Gastrocnemius medialis (tissue), 4 donors: ENCODE results near the gene LRRC56. TPM values are rescaled to one million over a fixed set of nuclear protein-coding genes. Genes with fewer than 3 reads are reported as not detected.

ENCODE experiments used
- ATAC-seq, 2 donors: fragments of 150-250 bp; one replicate each; pipeline ENCODE4 v1.9.1; 2016
- DNase-seq, 2 donors: peaks; one replicate each; pipeline ENCODE4 v3.0.0-alpha.2; 2019
- H3K27ac ChIP-seq, 4 donors: fragments of 200-600 bp; sonication (generic); 1 replicate in 1 of 4; 2 replicates in 3 of 4; pipeline ENCODE4 v1.5.1; 2016 to 2018; ENCODE audit warnings: mild to moderate bottlenecking in 2 of 4, moderate library complexity in 1 of 4
- H3K27me3 ChIP-seq, 3 donors: fragments of 200-600 bp; sonication (generic) in 2 of 3; 1 replicate in 1 of 3; 2 replicates in 2 of 3; pipeline versions ENCODE4 v1.5.1 to v1.6.0; 2016 to 2019; ENCODE audit warnings: mild to moderate bottlenecking in 1 of 3, moderate library complexity in 1 of 3
- H3K36me3 ChIP-seq, 2 donors: fragments of 200-600 bp; sonication (generic) in 1 of 2; one replicate each; pipeline ENCODE4 v1.5.1; 2017 to 2018
- H3K4me1 ChIP-seq, 2 donors: fragments of 200-600 bp; sonication (generic) in 1 of 2; one replicate each; pipeline ENCODE4 v1.5.1; 2016 to 2017; ENCODE audit warnings: mild to moderate bottlenecking in 2 of 2
- H3K4me3 ChIP-seq, 4 donors: fragments of 200-600 bp; sonication (generic) in 3 of 4; 1 replicate in 1 of 4; 2 replicates in 3 of 4; pipeline ENCODE4 v1.5.1; 2016 to 2019; ENCODE audit warnings: mild to moderate bottlenecking in 2 of 4
- H3K9me3 ChIP-seq, 3 donors: fragments of 200-600 bp; sonication (generic) in 2 of 3; 1 replicate in 1 of 3; 2 replicates in 2 of 3; pipeline ENCODE4 v1.5.1; 2016 to 2019
- CTCF ChIP-seq, 5 experiments: fragments of 450-650 bp in 3 of 5; fragments of 200-600 bp in 2 of 5; sonication (generic) in 2 of 5; IDR thresholded peaks in 4 of 5; conservative IDR thresholded peaks in 1 of 5; 1 replicate in 4 of 5; 2 replicates in 1 of 5; pipeline ENCODE4 v1.5.1; 2016 to 2019; ENCODE audit warnings: antibody characterized with exemption in 5 of 5, mild to moderate bottlenecking in 3 of 5, moderate library complexity in 3 of 5
- POLR2A ChIP-seq, 2 donors: fragments of 450-650 bp; IDR thresholded peaks; one replicate each; pipeline ENCODE4 v1.6.1; 2017; ENCODE audit warnings: antibody characterized with exemption in 2 of 2, mild to moderate bottlenecking in 2 of 2, moderate library complexity in 2 of 2
- in situ Hi-C, 4 donors: fragments of 200-750 bp; cut with MboI; loops; one replicate each; pipeline versions ENCODE4 v1.15.0 to v1.8.0; 2017; ENCODE audit warnings: low sequenced_read_pairs in 4 of 4
- intact Hi-C: fragments of 100-400 bp; cut with DNase I; formaldehyde crosslinking; loops from one replicate; pipeline ENCODE4 v1.15.1; 2023; ENCODE audit warnings: low total_unique reads
- total RNA-seq, 4 donors: library from RNA; depleted of rRNA; stranded (reverse); fragments of >200 nt; gene quantifications; one replicate each; pipeline versions ENCODE4 v1.1.0 to v1.2.3, GENCODE V29; 2016

LRRC56 gene
- total RNA-seq, 4 donors from 2014 or later = 0.29 to 0.36 TPM; not detected in 2

GRCh38 chr11:507727-508515 lies 29.4 kb upstream of the LRRC56 start:
- H3K27me3 ChIP-seq = no peaks in the 10 kb centered on the region
- intact Hi-C loops = loop anchor here (1.0 to 5.0 kb wide), 6 partner anchors 27 to 301 kb away; partner anchors contain the start of genes BET1L, HRAS, PSMD13 and RIC8A
- peaks cover 23 to 37% of the 10 kb centered on the region in 2 donors for H3K4me1 ChIP-seq

GRCh38 chr11:508956-509355 lies 28.4 kb upstream of the LRRC56 start:
- H3K9me3 ChIP-seq = no peaks in the 10 kb centered on the region
- TF ChIP-seq CTCF (IDR thresholded peaks at IDR 0.05 in 4 of 5, conservative IDR thresholded peaks at IDR 0.05 in 1 of 5) (no peak), POLR2A (IDR thresholded peaks at IDR 0.05) (no peak)
- H3K27ac ChIP-seq = peak overlapping the region in 1 of 4 donors; percentile 8
- peaks cover 0 to 6% of the 10 kb centered on the region in 2 donors for H3K36me3 ChIP-seq
- no peaks in the 10 kb centered on the region for H3K27me3 ChIP-seq
- in situ Hi-C loops = no loop called here
- DNase-seq (no peak), ATAC-seq (no peak)
- no peak overlapping the region for H3K4me3 ChIP-seq
- intact Hi-C loops = loop anchor here (5.0 kb wide), 3 partner anchors 58 to 302 kb away; partner anchors contain the start of genes BET1L and RIC8A
- H3K4me1 ChIP-seq = peaks cover 19 to 27% of the 10 kb centered on the region in 2 donors

More at GRCh38 chr11:507727-508515, 29.4 kb upstream of the LRRC56 start:
- peak overlapping the region; percentile 96 to 100 (median 98) for H3K27ac ChIP-seq
- TF ChIP-seq CTCF (IDR thresholded peaks at IDR 0.05 in 4 of 5, conservative IDR thresholded peaks at IDR 0.05 in 1 of 5) (no peak), POLR2A (IDR thresholded peaks at IDR 0.05) (no peak)
- in situ Hi-C loops = no loop called here
- no peaks in the 10 kb centered on the region for H3K9me3 ChIP-seq
- ATAC-seq (no peak), DNase-seq (no peak)
- H3K4me3 ChIP-seq = peak overlapping the region; percentile 80 to 94 (median 90)
- H3K36me3 ChIP-seq = peaks cover 0 to 6% of the 10 kb centered on the region in 2 donors

- Histone ChIP-seq H3K36me3 (peaks cover 0 to 6% of the 10 kb centered on the region in 2 donors), H3K27ac (no peak overlapping the region), H3K27me3 (no peaks in the 10 kb centered on the region), H3K4me1 (peaks cover 0 to under 1% of the 10 kb centered on the region in 2 donors), H3K4me3 (no peak overlapping the region), H3K9me3 (no peaks in the 10 kb centered on the region)
- in situ Hi-C loops (loop anchor here in 2 of 4 donors (10.0 kb wide), 1 partner anchor 58 kb away; the partner anchor contains the start of gene PTDSS2 (in 2 of the 2)), intact Hi-C loops (loop anchor here (5.0 kb wide), 1 partner anchor 1889 kb away; the partner anchor contains the start of gene TSSC4)
- DNase-seq = no peak
- TF ChIP-seq POLR2A (IDR thresholded peaks at IDR 0.05) (no peak), CTCF (IDR thresholded peaks at IDR 0.05 in 4 of 5, conservative IDR thresholded peaks at IDR 0.05 in 1 of 5) (no peak)
- ATAC-seq = no peak
Observed at GRCh38 chr11:512761-513595, 24.3 kb upstream of the LRRC56 start.

GRCh38 chr11:514606-515005 lies 22.7 kb upstream of the LRRC56 start:
- DNase-seq (no peak), ATAC-seq (no peak)
- Histone ChIP-seq H3K4me1 (peaks cover 0 to 4% of the 10 kb centered on the region in 2 donors), H3K9me3 (no peaks in the 10 kb centered on the region), H3K36me3 (peaks cover 0 to 6% of the 10 kb centered on the region in 2 donors), H3K4me3 (no peak overlapping the region), H3K27ac (no peak overlapping the region), H3K27me3 (no peaks in the 10 kb centered on the region)
- in situ Hi-C loops (loop anchor here in 2 of 4 donors (10.0 kb wide), 1 partner anchor 60 kb away; the partner anchor contains the start of gene PTDSS2 (in 2 of the 2)), intact Hi-C loops (loop anchor here (5.0 kb wide), 1 partner anchor 1888 kb away; the partner anchor contains the start of gene TSSC4)
- TF ChIP-seq CTCF (IDR thresholded peaks at IDR 0.05 in 4 of 5, conservative IDR thresholded peaks at IDR 0.05 in 1 of 5) (no peak), POLR2A (IDR thresholded peaks at IDR 0.05) (no peak)
